ENCODE results near the gene OXNAD1.
A peak's percentile ranks its signal among the peaks of the same experiment; 100 is the strongest.

The OXNAD1 gene

GRCh38 chr3:16329036-16329825 lies 64.2 kb downstream of the OXNAD1 start:
- DNase-seq, result no peak

- no peak for DNase-seq
Measured at GRCh38 chr3:16329826-16330129, 64.8 kb downstream of the OXNAD1 start.

- DNase-seq, result no peak
Measured at GRCh38 chr3:16330351-16330750, 65.3 kb downstream of the OXNAD1 start.

- no peak for DNase-seq
Measured at GRCh38 chr3:16331319-16331883, 66.4 kb downstream of the OXNAD1 start.

- DNase-seq, result no peak
Measured at GRCh38 chr3:16332904-16333426, 68.0 kb downstream of the OXNAD1 start.

GRCh38 chr3:16334909-16335308 lies 69.9 kb downstream of the OXNAD1 start:
- no peak for DNase-seq

GRCh38 chr3:16335333-16335732 lies 70.3 kb downstream of the OXNAD1 start:
- DNase-seq, result no peak

- no peak for DNase-seq
Measured at GRCh38 chr3:16335772-16336645, 71.0 kb downstream of the OXNAD1 start.

GRCh38 chr3:16336825-16337224 lies 71.8 kb downstream of the OXNAD1 start:
- DNase-seq, result no peak

GRCh38 chr3:16337856-16338540 lies 73.0 kb downstream of the OXNAD1 start:
- peak; percentile 67 for DNase-seq

GRCh38 chr3:16338999-16339398 lies 74.0 kb downstream of the OXNAD1 start:
- peak; percentile 54 for DNase-seq

- DNase-seq, result no peak
Measured at GRCh38 chr3:16343101-16343500, 78.1 kb downstream of the OXNAD1 start.

GRCh38 chr3:16346413-16347081 lies 81.5 kb downstream of the OXNAD1 start:
- DNase-seq, result no peak

- DNase-seq, result no peak
Measured at GRCh38 chr3:16347548-16347947, 82.5 kb downstream of the OXNAD1 start.

- DNase-seq, result no peak
Measured at GRCh38 chr3:16349986-16350596, 85.1 kb downstream of the OXNAD1 start.

- no peak for DNase-seq
Measured at GRCh38 chr3:16350597-16351318, 85.7 kb downstream of the OXNAD1 start.

GRCh38 chr3:16352428-16352827 lies 87.4 kb downstream of the OXNAD1 start:
- no peak for DNase-seq

- DNase-seq, result no peak
Measured at GRCh38 chr3:16354291-16354690, 89.3 kb downstream of the OXNAD1 start.
